ENCODE measurements around the gene OR5H6.

- TF ChIP-seq CTCF (IDR thresholded peaks at IDR 0.05) (no peak), POLR2A (IDR thresholded peaks at IDR 0.05) (no peak), POLR2AphosphoS5 (IDR thresholded peaks at IDR 0.05) (no peak)
Observed at GRCh38 chr3:98262046-98262445, 2.0 kb upstream of the OR5H6 start.

Measured in gastroesophageal sphincter (tissue), 3 donors.